ENCODE data around the gene DGKQ. TPM values are rescaled to one million over a fixed set of nuclear protein-coding genes. Genes with fewer than 3 reads are reported as not detected.
A peak's percentile ranks its signal among the peaks of the same experiment; 100 is the strongest.

Gene DGKQ
- total and polyA plus RNA-seq, 2 of the 13 experiments (the other 11 are each of a cell fraction or from before 2014, with no cell fraction given): 4.5 to 7.2 TPM

DNA sequence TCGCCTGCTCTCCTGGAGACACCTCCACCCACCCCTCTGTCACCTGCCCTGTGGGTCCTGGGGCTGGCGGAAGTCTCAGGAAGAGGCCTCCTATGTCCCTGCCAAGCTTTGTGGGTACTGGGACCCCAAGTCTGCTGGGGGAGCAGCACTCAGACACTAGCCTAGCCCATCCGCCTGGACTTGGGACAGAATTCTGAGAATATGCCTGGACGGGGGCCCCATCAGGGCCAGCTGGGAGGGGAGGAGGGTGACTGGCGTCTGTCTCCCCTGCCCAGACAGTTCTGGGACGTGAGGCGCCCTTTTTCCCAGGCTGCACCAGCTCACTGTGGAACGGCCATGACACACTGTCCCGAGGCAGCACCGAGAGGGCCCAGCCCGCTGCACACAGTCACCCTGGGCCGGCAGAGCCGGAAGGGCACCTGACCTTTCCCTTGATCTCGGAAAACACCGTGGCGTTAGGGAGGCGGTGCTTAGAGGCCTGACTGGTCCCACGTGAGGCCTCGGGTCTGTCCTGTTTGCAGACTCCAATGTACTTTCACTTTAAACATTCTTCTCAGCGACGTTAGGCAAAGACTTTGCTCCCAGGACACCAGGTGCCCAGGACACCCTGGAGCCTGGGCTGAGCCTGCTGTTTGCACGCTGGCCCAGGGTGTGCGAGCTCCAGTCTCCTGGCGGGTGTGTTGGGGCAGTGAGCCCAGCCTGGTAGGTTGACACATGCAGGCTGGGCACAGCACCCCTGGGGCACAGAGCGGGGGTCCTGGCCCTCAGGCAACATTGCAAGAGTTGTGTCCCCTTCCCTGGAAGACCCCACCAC lies 19.1 kb upstream of the DGKQ start (continued):
- TF ChIP-seq, protein P1, sequence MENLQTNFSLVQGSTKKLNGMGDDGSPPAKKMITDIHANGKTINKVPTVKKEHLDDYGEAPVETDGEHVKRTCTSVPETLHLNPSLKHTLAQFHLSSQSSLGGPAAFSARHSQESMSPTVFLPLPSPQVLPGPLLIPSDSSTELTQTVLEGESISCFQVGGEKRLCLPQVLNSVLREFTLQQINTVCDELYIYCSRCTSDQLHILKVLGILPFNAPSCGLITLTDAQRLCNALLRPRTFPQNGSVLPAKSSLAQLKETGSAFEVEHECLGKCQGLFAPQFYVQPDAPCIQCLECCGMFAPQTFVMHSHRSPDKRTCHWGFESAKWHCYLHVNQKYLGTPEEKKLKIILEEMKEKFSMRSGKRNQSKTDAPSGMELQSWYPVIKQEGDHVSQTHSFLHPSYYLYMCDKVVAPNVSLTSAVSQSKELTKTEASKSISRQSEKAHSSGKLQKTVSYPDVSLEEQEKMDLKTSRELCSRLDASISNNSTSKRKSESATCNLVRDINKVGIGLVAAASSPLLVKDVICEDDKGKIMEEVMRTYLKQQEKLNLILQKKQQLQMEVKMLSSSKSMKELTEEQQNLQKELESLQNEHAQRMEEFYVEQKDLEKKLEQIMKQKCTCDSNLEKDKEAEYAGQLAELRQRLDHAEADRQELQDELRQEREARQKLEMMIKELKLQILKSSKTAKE (CRISPR knock-in tag; IDR thresholded peaks at IDR 0.05; ENCODE audit: borderline replicate concordance): peak; percentile 83
- TF ChIP-seq, protein P2, sequence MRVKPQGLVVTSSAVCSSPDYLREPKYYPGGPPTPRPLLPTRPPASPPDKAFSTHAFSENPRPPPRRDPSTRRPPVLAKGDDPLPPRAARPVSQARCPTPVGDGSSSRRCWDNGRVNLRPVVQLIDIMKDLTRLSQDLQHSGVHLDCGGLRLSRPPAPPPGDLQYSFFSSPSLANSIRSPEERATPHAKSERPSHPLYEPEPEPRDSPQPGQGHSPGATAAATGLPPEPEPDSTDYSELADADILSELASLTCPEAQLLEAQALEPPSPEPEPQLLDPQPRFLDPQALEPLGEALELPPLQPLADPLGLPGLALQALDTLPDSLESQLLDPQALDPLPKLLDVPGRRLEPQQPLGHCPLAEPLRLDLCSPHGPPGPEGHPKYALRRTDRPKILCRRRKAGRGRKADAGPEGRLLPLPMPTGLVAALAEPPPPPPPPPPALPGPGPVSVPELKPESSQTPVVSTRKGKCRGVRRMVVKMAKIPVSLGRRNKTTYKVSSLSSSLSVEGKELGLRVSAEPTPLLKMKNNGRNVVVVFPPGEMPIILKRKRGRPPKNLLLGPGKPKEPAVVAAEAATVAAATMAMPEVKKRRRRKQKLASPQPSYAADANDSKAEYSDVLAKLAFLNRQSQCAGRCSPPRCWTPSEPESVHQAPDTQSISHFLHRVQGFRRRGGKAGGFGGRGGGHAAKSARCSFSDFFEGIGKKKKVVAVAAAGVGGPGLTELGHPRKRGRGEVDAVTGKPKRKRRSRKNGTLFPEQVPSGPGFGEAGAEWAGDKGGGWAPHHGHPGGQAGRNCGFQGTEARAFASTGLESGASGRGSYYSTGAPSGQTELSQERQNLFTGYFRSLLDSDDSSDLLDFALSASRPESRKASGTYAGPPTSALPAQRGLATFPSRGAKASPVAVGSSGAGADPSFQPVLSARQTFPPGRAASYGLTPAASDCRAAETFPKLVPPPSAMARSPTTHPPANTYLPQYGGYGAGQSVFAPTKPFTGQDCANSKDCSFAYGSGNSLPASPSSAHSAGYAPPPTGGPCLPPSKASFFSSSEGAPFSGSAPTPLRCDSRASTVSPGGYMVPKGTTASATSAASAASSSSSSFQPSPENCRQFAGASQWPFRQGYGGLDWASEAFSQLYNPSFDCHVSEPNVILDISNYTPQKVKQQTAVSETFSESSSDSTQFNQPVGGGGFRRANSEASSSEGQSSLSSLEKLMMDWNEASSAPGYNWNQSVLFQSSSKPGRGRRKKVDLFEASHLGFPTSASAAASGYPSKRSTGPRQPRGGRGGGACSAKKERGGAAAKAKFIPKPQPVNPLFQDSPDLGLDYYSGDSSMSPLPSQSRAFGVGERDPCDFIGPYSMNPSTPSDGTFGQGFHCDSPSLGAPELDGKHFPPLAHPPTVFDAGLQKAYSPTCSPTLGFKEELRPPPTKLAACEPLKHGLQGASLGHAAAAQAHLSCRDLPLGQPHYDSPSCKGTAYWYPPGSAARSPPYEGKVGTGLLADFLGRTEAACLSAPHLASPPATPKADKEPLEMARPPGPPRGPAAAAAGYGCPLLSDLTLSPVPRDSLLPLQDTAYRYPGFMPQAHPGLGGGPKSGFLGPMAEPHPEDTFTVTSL (CRISPR knock-in tag; IDR thresholded peaks at IDR 0.05; ENCODE audit: borderline replicate concordance): peak; percentile 70; the same call in 1 of the 2 replicates
- TF ChIP-seq MZF1 (CRISPR knock-in tag; IDR thresholded peaks at IDR 0.05; ENCODE audit: borderline replicate concordance) (no peak), MBNL3 (CRISPR knock-in tag; conservative IDR thresholded peaks at IDR 0.05) (no peak), ZSCAN9 (CRISPR knock-in tag; IDR thresholded peaks at IDR 0.05; ENCODE audit: borderline replicate concordance) (peak; percentile 77), ZNF720 (CRISPR knock-in tag; IDR thresholded peaks at IDR 0.05) (no peak), MXD4 (CRISPR knock-in tag; IDR thresholded peaks at IDR 0.05) (peak; percentile 88; the same call in 1 of the 2 replicates), ZSCAN29 (CRISPR knock-in tag; conservative IDR thresholded peaks at IDR 0.05) (peak; percentile 75), HMG20B (CRISPR knock-in tag; conservative IDR thresholded peaks at IDR 0.05) (peak; percentile 76)
- TF ChIP-seq, protein P3, sequence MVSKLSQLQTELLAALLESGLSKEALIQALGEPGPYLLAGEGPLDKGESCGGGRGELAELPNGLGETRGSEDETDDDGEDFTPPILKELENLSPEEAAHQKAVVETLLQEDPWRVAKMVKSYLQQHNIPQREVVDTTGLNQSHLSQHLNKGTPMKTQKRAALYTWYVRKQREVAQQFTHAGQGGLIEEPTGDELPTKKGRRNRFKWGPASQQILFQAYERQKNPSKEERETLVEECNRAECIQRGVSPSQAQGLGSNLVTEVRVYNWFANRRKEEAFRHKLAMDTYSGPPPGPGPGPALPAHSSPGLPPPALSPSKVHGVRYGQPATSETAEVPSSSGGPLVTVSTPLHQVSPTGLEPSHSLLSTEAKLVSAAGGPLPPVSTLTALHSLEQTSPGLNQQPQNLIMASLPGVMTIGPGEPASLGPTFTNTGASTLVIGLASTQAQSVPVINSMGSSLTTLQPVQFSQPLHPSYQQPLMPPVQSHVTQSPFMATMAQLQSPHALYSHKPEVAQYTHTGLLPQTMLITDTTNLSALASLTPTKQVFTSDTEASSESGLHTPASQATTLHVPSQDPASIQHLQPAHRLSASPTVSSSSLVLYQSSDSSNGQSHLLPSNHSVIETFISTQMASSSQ (IDR thresholded peaks at IDR 0.05; ENCODE audit: low read depth): 0 out of 2 replicates have a peak, but pooled peaks have one; percentile 21
- TF ChIP-seq, protein P3 (CRISPR knock-in tag; IDR thresholded peaks at IDR 0.05; ENCODE audit: borderline replicate concordance): peak; percentile 62; the same call in 1 of the 2 replicates
- TF ChIP-seq, protein P4, sequence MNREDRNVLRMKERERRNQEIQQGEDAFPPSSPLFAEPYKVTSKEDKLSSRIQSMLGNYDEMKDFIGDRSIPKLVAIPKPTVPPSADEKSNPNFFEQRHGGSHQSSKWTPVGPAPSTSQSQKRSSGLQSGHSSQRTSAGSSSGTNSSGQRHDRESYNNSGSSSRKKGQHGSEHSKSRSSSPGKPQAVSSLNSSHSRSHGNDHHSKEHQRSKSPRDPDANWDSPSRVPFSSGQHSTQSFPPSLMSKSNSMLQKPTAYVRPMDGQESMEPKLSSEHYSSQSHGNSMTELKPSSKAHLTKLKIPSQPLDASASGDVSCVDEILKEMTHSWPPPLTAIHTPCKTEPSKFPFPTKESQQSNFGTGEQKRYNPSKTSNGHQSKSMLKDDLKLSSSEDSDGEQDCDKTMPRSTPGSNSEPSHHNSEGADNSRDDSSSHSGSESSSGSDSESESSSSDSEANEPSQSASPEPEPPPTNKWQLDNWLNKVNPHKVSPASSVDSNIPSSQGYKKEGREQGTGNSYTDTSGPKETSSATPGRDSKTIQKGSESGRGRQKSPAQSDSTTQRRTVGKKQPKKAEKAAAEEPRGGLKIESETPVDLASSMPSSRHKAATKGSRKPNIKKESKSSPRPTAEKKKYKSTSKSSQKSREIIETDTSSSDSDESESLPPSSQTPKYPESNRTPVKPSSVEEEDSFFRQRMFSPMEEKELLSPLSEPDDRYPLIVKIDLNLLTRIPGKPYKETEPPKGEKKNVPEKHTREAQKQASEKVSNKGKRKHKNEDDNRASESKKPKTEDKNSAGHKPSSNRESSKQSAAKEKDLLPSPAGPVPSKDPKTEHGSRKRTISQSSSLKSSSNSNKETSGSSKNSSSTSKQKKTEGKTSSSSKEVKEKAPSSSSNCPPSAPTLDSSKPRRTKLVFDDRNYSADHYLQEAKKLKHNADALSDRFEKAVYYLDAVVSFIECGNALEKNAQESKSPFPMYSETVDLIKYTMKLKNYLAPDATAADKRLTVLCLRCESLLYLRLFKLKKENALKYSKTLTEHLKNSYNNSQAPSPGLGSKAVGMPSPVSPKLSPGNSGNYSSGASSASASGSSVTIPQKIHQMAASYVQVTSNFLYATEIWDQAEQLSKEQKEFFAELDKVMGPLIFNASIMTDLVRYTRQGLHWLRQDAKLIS (CRISPR knock-in tag; IDR thresholded peaks at IDR 0.05): peak; percentile 76; the same call in 1 of the 2 replicates
